Neural cell (in vitro differentiated cells): Measurements from ENCODE around the gene LMLN.

Experiments
- EP300 ChIP-seq: fragments of 450-650 bp; conservative IDR thresholded peaks from 2 replicates; pipeline ENCODE4 v1.6.1; 2014; ENCODE audit warnings: antibody characterized with exemption, mild to moderate bottlenecking, moderate library complexity; ENCODE audit not compliant: poor library complexity, severe bottlenecking
- MXI1 ChIP-seq: fragments of 450-650 bp; conservative IDR thresholded peaks from 2 replicates; pipeline ENCODE4 v1.6.1; 2014; ENCODE audit warnings: antibody characterized with exemption, mild to moderate bottlenecking; ENCODE audit not compliant: poor library complexity, severe bottlenecking
- POLR2AphosphoS5 ChIP-seq: IDR thresholded peaks from 2 replicates; pipeline ENCODE4 v1.6.1; 2012
- RAD21 ChIP-seq: fragments of 450-650 bp; conservative IDR thresholded peaks from 2 replicates; pipeline ENCODE4 v1.6.1; 2014; ENCODE audit warnings: antibody characterized with exemption, mild to moderate bottlenecking, moderate library complexity
- TAF1 ChIP-seq: IDR thresholded peaks from 2 replicates; pipeline ENCODE4 v1.6.1; 2012; ENCODE audit warnings: low read depth
- TF ChIP-seq, protein P1 (sequence below): fragments of 450-650 bp; IDR thresholded peaks from 2 replicates; pipeline ENCODE4 v1.5.1; 2014; ENCODE audit warnings: antibody characterized with exemption, mild to moderate bottlenecking, moderate library complexity; ENCODE audit not compliant: poor library complexity, severe bottlenecking

GRCh38 chr3:198022604-198023003, 62.6 kb downstream of the LMLN start:
- TF ChIP-seq EP300, result no peak
- no peak for TF ChIP-seq POLR2AphosphoS5
- TF ChIP-seq, protein P1, sequence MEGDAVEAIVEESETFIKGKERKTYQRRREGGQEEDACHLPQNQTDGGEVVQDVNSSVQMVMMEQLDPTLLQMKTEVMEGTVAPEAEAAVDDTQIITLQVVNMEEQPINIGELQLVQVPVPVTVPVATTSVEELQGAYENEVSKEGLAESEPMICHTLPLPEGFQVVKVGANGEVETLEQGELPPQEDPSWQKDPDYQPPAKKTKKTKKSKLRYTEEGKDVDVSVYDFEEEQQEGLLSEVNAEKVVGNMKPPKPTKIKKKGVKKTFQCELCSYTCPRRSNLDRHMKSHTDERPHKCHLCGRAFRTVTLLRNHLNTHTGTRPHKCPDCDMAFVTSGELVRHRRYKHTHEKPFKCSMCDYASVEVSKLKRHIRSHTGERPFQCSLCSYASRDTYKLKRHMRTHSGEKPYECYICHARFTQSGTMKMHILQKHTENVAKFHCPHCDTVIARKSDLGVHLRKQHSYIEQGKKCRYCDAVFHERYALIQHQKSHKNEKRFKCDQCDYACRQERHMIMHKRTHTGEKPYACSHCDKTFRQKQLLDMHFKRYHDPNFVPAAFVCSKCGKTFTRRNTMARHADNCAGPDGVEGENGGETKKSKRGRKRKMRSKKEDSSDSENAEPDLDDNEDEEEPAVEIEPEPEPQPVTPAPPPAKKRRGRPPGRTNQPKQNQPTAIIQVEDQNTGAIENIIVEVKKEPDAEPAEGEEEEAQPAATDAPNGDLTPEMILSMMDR, result no peak
- no peak for TF ChIP-seq TAF1
- no peak for TF ChIP-seq MXI1
- TF ChIP-seq RAD21, result no peak
